Astrocyte of the cerebellum (primary cell): ENCODE results near the gene CKMT2.

Experiments used
- DNase-seq: peaks from one replicate; pipeline ENCODE4 v3.0.0-alpha.2; 2011; ENCODE audit warnings: low read depth
- H3K4me3 ChIP-seq: 2 replicates; pipeline ENCODE4 v1.5.1; 2011; ENCODE audit warnings: mild to moderate bottlenecking, low read depth, low read length, moderate library complexity
- CTCF ChIP-seq: IDR thresholded peaks from 2 replicates; pipeline ENCODE4 v1.5.1; 2012; ENCODE audit warnings: low read length, low read depth, moderate library complexity, mild to moderate bottlenecking; ENCODE audit errors: missing control alignments
- in situ Hi-C: cut with HindIII; loops from 2 replicates; pipeline ENCODE4 v1.10.0; 2017; ENCODE audit warnings: low sequenced_read_pairs

The CKMT2 gene

DNA sequence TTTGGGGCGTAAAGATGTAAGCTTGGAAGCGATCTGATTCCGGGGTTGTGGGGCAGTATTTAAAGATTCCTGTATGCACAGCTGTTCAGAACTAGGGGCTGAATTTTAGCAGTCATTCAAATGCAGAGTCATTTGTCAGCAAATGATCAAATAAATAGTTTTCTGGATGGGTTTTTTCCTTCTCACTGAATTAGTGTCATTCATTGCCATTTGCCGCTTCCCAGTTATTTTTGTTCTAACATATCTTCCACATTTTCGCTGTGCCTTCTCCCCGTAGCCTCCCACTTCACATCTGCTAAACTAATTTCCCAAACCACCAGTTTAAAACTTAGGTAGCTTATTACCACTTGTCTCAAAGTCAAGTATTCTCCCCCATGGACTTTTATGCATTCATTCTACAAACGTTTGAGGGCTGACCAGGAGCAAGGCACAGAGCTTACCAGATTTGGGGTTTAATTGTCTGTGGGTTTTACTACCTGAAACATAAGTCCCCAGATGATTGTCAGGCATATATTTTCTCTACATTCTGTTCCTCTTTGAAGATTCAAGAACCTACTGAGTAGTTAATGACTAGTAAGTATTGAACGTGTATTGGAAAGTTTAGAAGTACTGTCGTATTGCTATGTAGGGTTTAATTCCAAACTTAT, 41.3 kb upstream of the CKMT2 start:
- TF ChIP-seq CTCF: no peak
- no peak overlapping the region for H3K4me3 ChIP-seq
- in situ Hi-C loops: no loop called here
- DNase-seq: no peak

GRCh38 chr5:81192373-81192750, 40.8 kb upstream of the CKMT2 start:
- in situ Hi-C loops: no loop called here
- DNase-seq: no peak
- no peak overlapping the region for H3K4me3 ChIP-seq
- no peak for TF ChIP-seq CTCF

GRCh38 chr5:81194633-81195334, 38.3 kb upstream of the CKMT2 start:
- in situ Hi-C loops: no loop called here
- peak; percentile 94 for TF ChIP-seq CTCF
- DNase-seq: peak; percentile 45
- H3K4me3 ChIP-seq: no peak overlapping the region

- H3K4me3 ChIP-seq: no peak overlapping the region
- no peak for DNase-seq
- in situ Hi-C loops: no loop called here
- TF ChIP-seq CTCF: no peak
These were observed 37.7 kb upstream of the CKMT2 start for GRCh38 chr5:81195335-81195929.

DNA sequence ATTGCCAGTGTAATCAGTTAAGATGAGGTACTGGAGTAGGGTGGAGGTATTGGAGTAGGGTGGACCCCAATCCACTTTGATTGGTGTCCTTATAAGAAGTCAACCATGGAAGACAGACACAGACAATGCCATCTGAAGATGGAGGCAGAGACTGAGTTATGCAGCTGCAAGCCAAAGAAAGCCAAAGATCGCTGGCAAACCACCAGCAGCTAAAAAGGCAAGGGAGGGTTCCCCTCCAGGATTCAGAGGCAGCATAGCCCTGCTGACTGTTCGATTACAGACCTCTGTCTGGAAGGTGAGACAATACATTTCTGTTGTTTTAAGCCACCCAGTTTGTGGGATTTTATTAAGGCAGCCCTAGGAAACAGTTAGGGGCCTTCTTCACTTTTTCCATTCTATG, 30.5 kb upstream of the CKMT2 start:
- TF ChIP-seq CTCF: no peak
- no peak for DNase-seq
- in situ Hi-C loops: no loop called here
- H3K4me3 ChIP-seq: no peak overlapping the region

GRCh38 chr5:81203729-81204128, 29.4 kb upstream of the CKMT2 start:
- DNase-seq: no peak
- no peak for TF ChIP-seq CTCF

More at GRCh38 chr5:81203729-81204128, 29.4 kb upstream of the CKMT2 start:
- in situ Hi-C loops: no loop called here
- H3K4me3 ChIP-seq: no peak overlapping the region
